Activated CD8-positive, alpha-beta memory T cell treated with anti-CD3 and anti-CD28 coated beads for 24 hours (primary cell): ENCODE results near the gene KLHL33.
"Not testable (repeated sequence)": the region's sequence is repeated elsewhere in the genome, so short reads cannot be mapped to it uniquely, and the experiment has no call there.

Experiments
- DNase-seq: peaks from one replicate; pipeline ENCODE4 v3.0.0-alpha.2; 2020

KLHL33 gene

GRCh38 chr14:20435582-20436362, at the start of gene KLHL33:
KLHL33 (minus strand) TSS chr14:20436166; CDS start chr14:20435811, 355 bp downstream.
- DNase-seq, result no peak

GRCh38 chr14:20482382-20482781, 46.4 kb upstream of the KLHL33 start:
- no peak for DNase-seq

GRCh38 chr14:20478894-20479293, 42.9 kb upstream of the KLHL33 start:
- DNase-seq, result no peak

- no peak for DNase-seq
Measured at GRCh38 chr14:20477211-20477876, 41.4 kb upstream of the KLHL33 start.

- DNase-seq, result no peak
Measured at GRCh38 chr14:20476776-20477175, 40.8 kb upstream of the KLHL33 start.

GRCh38 chr14:20472536-20473169, 36.7 kb upstream of the KLHL33 start:
- DNase-seq, result no peak

GRCh38 chr14:20470603-20470901, 34.6 kb upstream of the KLHL33 start:
- DNase-seq, result no peak

- peak; percentile 84 for DNase-seq
Measured at GRCh38 chr14:20469890-20470602, 34.1 kb upstream of the KLHL33 start.

GRCh38 chr14:20469242-20469889, 33.4 kb upstream of the KLHL33 start, which contains the start of gene PNP:
PNP (plus strand) TSS chr14:20469406; CDS start chr14:20469525, 119 bp downstream.
- DNase-seq, result peak; percentile 93

- no peak for DNase-seq
Measured at GRCh38 chr14:20468764-20469241, 32.8 kb upstream of the KLHL33 start.

- peak; percentile 97 for DNase-seq
Measured at GRCh38 chr14:20461225-20462141, 25.5 kb upstream of the KLHL33 start, which contains the start of gene PIP4P1. PIP4P1 (minus strand) TSS chr14:20461434; CDS start chr14:20461325, 109 bp downstream.

GRCh38 chr14:20460458-20461224, 24.7 kb upstream of the KLHL33 start:
- DNase-seq, result no peak

- DNase-seq, result no peak
Measured at GRCh38 chr14:20458031-20458789, 22.2 kb upstream of the KLHL33 start.

GRCh38 chr14:20456971-20457370, 21.0 kb upstream of the KLHL33 start:
- DNase-seq, result no peak

GRCh38 chr14:20455355-20456300, 19.7 kb upstream of the KLHL33 start:
- DNase-seq, result no peak

GRCh38 chr14:20454516-20455354, 18.8 kb upstream of the KLHL33 start, which contains the start of the genes APEX1 and OSGEP:
APEX1 (plus strand) TSS chr14:20455226; CDS start chr14:20455646, 420 bp downstream.
OSGEP (minus strand) TSS chr14:20454812; CDS start chr14:20454683, 129 bp downstream.
- peak; percentile 98 for DNase-seq

- not testable (repeated sequence) for DNase-seq
Measured at GRCh38 chr14:20452831-20453230, 16.9 kb upstream of the KLHL33 start.
